A549 (cell line): ENCODE results near the gene OR10AD1. TPM values are rescaled to one million over a fixed set of nuclear protein-coding genes. Genes with fewer than 3 reads are reported as not detected.
"Not testable (repeated sequence)": the region's sequence is repeated elsewhere in the genome, so short reads cannot be mapped to it uniquely, and the experiment has no call there.

Source experiments
- ATAC-seq, 2 experiments: fragments of 200-7000 bp in 1 of 2; fragments of >200 bp in 1 of 2; cut with Nextera tagmentation in 1 of 2; cut with Tn5 transposase in 1 of 2; 3 replicates each; pipeline versions ENCODE4 v1.8.0 to v1.9.1; 2018 to 2020; ENCODE audit warnings: mild to moderate bottlenecking in 1 of 2, moderate library complexity in 1 of 2
- CTCF ChIA-PET: fragments of 300-600 bp; sonication (Branson Sonifier 250); formaldehyde crosslinking; extraction: SDS; loops from one replicate; lab custom pipeline; 2021; ENCODE audit warnings: antibody characterized with exemption, inconsistent platforms; lab: Yijun Ruan, JAX
- POLR2A ChIA-PET: fragments of 350-600 bp; formaldehyde crosslinking; extraction: SDS; loops from one replicate; lab custom pipeline; 2021; ENCODE audit warnings: antibody characterized with exemption, inconsistent platforms; lab: Yijun Ruan, JAX
- DNase-seq, 2 experiments: peaks; one replicate each; pipeline versions ENCODE4 v3.0.0 to v3.0.0-alpha.2; 2011 to 2016; ENCODE audit warnings: low read depth in 1 of 2, low spot score in 1 of 2
- FAIRE-seq: peaks from 2 replicates; lab custom pipeline; 2011; peaks lifted over from hg19 to GRCh38; lab: Jason Lieb, UNC
- H3K27ac ChIP-seq, 2 experiments: fragments of >200 bp; sonication (Bioruptor Twin); formaldehyde crosslinking; 3 replicates each; pipeline ENCODE4 v1.5.1; 2016 to 2017
- H3K4me1 ChIP-seq: fragments of >200 bp; sonication (Bioruptor Twin); formaldehyde crosslinking; 3 replicates; pipeline ENCODE4 v1.6.1; 2016
- H3K4me2 ChIP-seq: fragments of >200 bp; sonication (Bioruptor Twin); formaldehyde crosslinking; 3 replicates; pipeline ENCODE4 v1.6.1; 2016
- H3K4me3 ChIP-seq: fragments of >200 bp; sonication (Bioruptor Twin); formaldehyde crosslinking; 3 replicates; pipeline ENCODE4 v1.5.1; 2016
- H3K9me3 ChIP-seq: fragments of >200 bp; sonication (Bioruptor Twin); formaldehyde crosslinking; 3 replicates; pipeline ENCODE4 v1.6.1; 2016
- CBX2 ChIP-seq: fragments of 200-600 bp; sonication (generic); IDR thresholded peaks from 2 replicates; pipeline ENCODE4 v1.6.1; 2016; ENCODE audit warnings: low read depth, mild to moderate bottlenecking, borderline replicate concordance
- CHD2 ChIP-seq: fragments of 150-350 bp; IDR thresholded peaks from 2 replicates; pipeline ENCODE4 v1.6.1; 2014; ENCODE audit warnings: low read length; ENCODE audit not compliant: partially characterized antibody
- CHD4 ChIP-seq: fragments of 200-600 bp; sonication (generic); IDR thresholded peaks from 2 replicates; pipeline ENCODE4 v1.6.1; 2016; ENCODE audit warnings: antibody characterized with exemption, mild to moderate bottlenecking, borderline replicate concordance
- E2F6 ChIP-seq: IDR thresholded peaks from 2 replicates; pipeline ENCODE4 v1.6.1; 2012; ENCODE audit warnings: low read depth, borderline replicate concordance
- EHMT2 ChIP-seq: fragments of 200-600 bp; sonication (generic); IDR thresholded peaks from 2 replicates; pipeline ENCODE4 v1.6.1; 2016; ENCODE audit warnings: antibody characterized with exemption, low read depth, mild to moderate bottlenecking, moderate library complexity
- ELK1 ChIP-seq: fragments of 150-350 bp; IDR thresholded peaks from 2 replicates; pipeline ENCODE4 v1.6.1; 2014; ENCODE audit warnings: low read depth, mild to moderate bottlenecking, low read length
- FOXS1 ChIP-seq: fragments of 250-450 bp; sonication (Bioruptor Pico); IDR thresholded peaks from 2 replicates; pipeline ENCODE4 v1.5.0; 2020; ENCODE audit warnings: mild to moderate bottlenecking, moderate library complexity
- JUN ChIP-seq, 2 experiments: fragments of >200 bp; sonication (Bioruptor Twin); formaldehyde crosslinking; IDR thresholded peaks; 2 replicates in 1 of 2; 3 replicates in 1 of 2; pipeline ENCODE4 v1.6.1; 2016 to 2017
- MAZ ChIP-seq: fragments of 150-350 bp; IDR thresholded peaks from 2 replicates; pipeline ENCODE4 v1.6.1; 2014; ENCODE audit warnings: antibody characterized with exemption, low read depth, low read length, borderline replicate concordance
- MYC ChIP-seq: IDR thresholded peaks from 2 replicates; pipeline ENCODE4 v1.6.1; 2012; ENCODE audit warnings: mild to moderate bottlenecking, inconsistent platforms, low read length, improper control_type of control experiment, borderline replicate concordance
- NPAS2 ChIP-seq: fragments of 250-450 bp; sonication (Bioruptor Pico); IDR thresholded peaks from 2 replicates; pipeline ENCODE4 v1.8.0; 2022; ENCODE audit warnings: mild to moderate bottlenecking, moderate library complexity, borderline replicate concordance
- NR3C1 ChIP-seq: fragments of >200 bp; sonication (Bioruptor Twin); formaldehyde crosslinking; IDR thresholded peaks from 3 replicates; pipeline ENCODE4 v1.6.1; 2017
- PBX3 ChIP-seq: IDR thresholded peaks from 2 replicates; pipeline ENCODE4 v1.6.1; 2012
- POLR2A ChIP-seq: IDR thresholded peaks from 2 replicates; pipeline ENCODE4 v1.6.1; 2012; ENCODE audit warnings: mild to moderate bottlenecking, low read length
- POLR2AphosphoS2 ChIP-seq: conservative IDR thresholded peaks from 2 replicates; pipeline ENCODE4 v1.6.1; 2012; ENCODE audit warnings: low read length, improper control_type of control experiment, inconsistent platforms
- RCOR1 ChIP-seq: fragments of 150-350 bp; IDR thresholded peaks from 2 replicates; pipeline ENCODE4 v1.6.1; 2014; ENCODE audit warnings: antibody characterized with exemption, low read length, low read depth
- RFX5 ChIP-seq: fragments of 450-650 bp; IDR thresholded peaks from 2 replicates; pipeline ENCODE4 v1.7.1; 2014; ENCODE audit warnings: antibody characterized with exemption, mild to moderate bottlenecking, moderate library complexity
- ZNF302 ChIP-seq: fragments of 250-450 bp; sonication (Bioruptor Pico); IDR thresholded peaks from 2 replicates; pipeline ENCODE4 v1.9.0; 2021; ENCODE audit warnings: inconsistent platforms, mild to moderate bottlenecking, moderate library complexity
- WGBS: methylation state at CpG from one replicate; pipeline ENCODE4 v1.1.6; 2017; ENCODE audit errors: missing lambda C conversion rate; 5-methylcytosine and 5-hydroxymethylcytosine counted together
- polyA plus RNA-seq, 4 experiments: library from polyadenylated mRNA; depleted of rRNA in 3 of 4; stranded (reverse); fragments of >200 nt; fragmentation: RNase III in 1 of 4; extraction: RNeasy Plus Mini Kit Qiagen cat#74134 plus additional on column Dnase treatment in 1 of 4; gene quantifications; 2 replicates in 3 of 4; 3 replicates in 1 of 4; pipeline ENCODE4 v1.2.3, GENCODE V29; 2011 to 2017
- TF ChIP-seq, protein P1 (sequence below): IDR thresholded peaks from 2 replicates; pipeline ENCODE4 v1.6.1; 2012
- TF ChIP-seq, protein P2 (sequence below): fragments of >200 bp; sonication (Bioruptor Twin); formaldehyde crosslinking; IDR thresholded peaks from 3 replicates; pipeline ENCODE4 v1.6.1; 2016

Gene OR10AD1
- polyA plus RNA-seq, 2 of the 4 experiments (the other 2 are of a cell fraction) = not detected

- Histone ChIP-seq H3K4me1 (peaks cover 8% of the 10 kb centered on the region; the same call in 1 of the 3 replicates), H3K9me3 (no peaks in the 10 kb centered on the region), H3K4me2 (peak within 1 kb of the TSS; percentile 90), H3K27ac (peak within 1 kb of the TSS; percentile 78 to 87), H3K4me3 (peak within 1 kb of the TSS; percentile 82)
- CTCF ChIA-PET = interaction anchor here (0.6 to 2.5 kb wide), 18 partner anchors 8 to 472 kb away, joined by 3 to 11 read pairs (median 3); no protein-coding TSS in a partner anchor
- TF ChIP-seq E2F6 (no peak), JUN (IDR thresholded peaks at IDR 0.05) (peak in 1 of 2 experiments; percentile 64; a peak in 3 of 5 replicates), PBX3 (no peak), CHD2 (peak; percentile 58), POLR2A (peak; percentile 36; the same call in 1 of the 2 replicates), RCOR1 (no peak), RFX5 (no peak), CBX2 (no peak)
- TF ChIP-seq, protein P1, sequence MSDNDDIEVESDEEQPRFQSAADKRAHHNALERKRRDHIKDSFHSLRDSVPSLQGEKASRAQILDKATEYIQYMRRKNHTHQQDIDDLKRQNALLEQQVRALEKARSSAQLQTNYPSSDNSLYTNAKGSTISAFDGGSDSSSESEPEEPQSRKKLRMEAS = peak; percentile 70
- TF ChIP-seq, protein P2, sequence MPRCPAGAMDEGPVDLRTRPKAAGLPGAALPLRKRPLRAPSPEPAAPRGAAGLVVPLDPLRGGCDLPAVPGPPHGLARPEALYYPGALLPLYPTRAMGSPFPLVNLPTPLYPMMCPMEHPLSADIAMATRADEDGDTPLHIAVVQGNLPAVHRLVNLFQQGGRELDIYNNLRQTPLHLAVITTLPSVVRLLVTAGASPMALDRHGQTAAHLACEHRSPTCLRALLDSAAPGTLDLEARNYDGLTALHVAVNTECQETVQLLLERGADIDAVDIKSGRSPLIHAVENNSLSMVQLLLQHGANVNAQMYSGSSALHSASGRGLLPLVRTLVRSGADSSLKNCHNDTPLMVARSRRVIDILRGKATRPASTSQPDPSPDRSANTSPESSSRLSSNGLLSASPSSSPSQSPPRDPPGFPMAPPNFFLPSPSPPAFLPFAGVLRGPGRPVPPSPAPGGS = 0 out of 3 replicates have a peak, but pooled peaks have one; percentile 10
- POLR2A ChIA-PET = interaction anchor here (0.6 to 3.1 kb wide), 12 partner anchors 9 to 256 kb away, joined by 3 to 24 read pairs (median 4); partner anchors contain the start of genes PFKM, SENP1 and VDR
- FAIRE-seq (peak; percentile 84), DNase-seq (peak; percentile 92 to 99), ATAC-seq (peak; percentile 95 to 97)
- under 1% methylated on average over 46 of the region's 56 CpGs for WGBS
These were observed 45.8 kb downstream of the OR10AD1 start, which contains the start of gene ASB8 for GRCh38 chr12:48157018-48157888. Gene ASB8 (minus strand): TSS chr12:48157515. CDS start chr12:48153496, 4,019 bp downstream.

DNA sequence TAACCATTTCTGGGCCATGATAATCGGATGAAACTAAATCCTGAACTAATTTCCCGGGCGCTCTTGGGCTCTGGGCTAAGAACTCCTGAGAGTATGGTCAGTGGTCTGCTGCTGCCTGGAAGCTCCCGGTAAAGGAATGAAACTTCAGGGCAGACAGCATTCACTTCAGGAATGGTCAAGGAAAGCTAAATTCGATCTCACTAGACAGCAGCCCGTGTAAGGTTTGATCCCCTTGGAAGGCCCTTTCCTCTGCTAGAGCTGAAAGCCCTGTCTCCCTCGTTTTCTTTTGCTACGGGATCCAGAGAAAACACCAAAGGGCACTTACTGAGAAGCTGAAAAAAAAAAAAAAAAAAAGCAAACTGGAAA, 46.5 kb downstream of the OR10AD1 start:
- Histone ChIP-seq H3K4me1 (peaks cover 8% of the 10 kb centered on the region; the same call in 1 of the 3 replicates), H3K4me3 (peak overlapping the region; percentile 82), H3K9me3 (no peaks in the 10 kb centered on the region), H3K27ac (peak overlapping the region; percentile 78 to 87), H3K4me2 (peak overlapping the region; percentile 90)
- 24% methylated on average over 8 of the region's 8 CpGs for WGBS
- ATAC-seq (peak in 1 of 2 experiments; percentile 3; a peak in 3 of 6 replicates), DNase-seq (no peak), FAIRE-seq (no peak)
- ChIA-PET POLR2A (interaction anchor here (0.6 to 3.1 kb wide), 6 partner anchors 37 to 135 kb away, joined by 3 to 24 read pairs (median 7); partner anchors contain the start of genes PFKM and SENP1), CTCF (interaction anchor here (1.0 to 1.7 kb wide), 8 partner anchors 8 to 441 kb away, joined by 3 to 9 read pairs (median 3); no protein-coding TSS in a partner anchor)
- no peak for TF ChIP-seq MYC
- TF ChIP-seq POLR2AphosphoS2 = no peak
- no peak for TF ChIP-seq ZNF302 (CRISPR knock-in tag)
- TF ChIP-seq NR3C1 = no peak
- no peak for TF ChIP-seq CHD4
- no peak for TF ChIP-seq NPAS2 (CRISPR knock-in tag)
- no peak for TF ChIP-seq MAZ
- TF ChIP-seq FOXS1 (CRISPR knock-in tag) = no peak
- no peak for TF ChIP-seq EHMT2
- TF ChIP-seq ELK1 = no peak

DNA sequence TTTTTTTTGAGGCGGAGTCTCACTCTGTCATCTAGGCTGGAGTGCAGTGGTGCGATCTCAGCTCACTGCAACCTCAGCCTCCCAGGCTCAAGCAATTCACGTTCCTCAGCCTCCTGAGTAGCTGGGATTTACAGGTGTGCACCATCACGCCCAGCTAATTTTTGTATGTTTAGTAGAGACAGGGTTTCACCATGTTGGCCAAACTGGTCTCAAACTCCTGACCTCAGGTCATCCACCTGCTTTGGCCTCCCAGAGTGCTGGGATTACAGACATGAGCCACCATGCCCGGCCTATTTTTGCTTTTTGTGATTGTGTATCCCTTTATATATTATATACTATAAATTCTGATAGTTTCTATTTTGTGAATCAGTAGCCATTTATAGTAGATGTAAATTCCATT, 47.3 kb downstream of the OR10AD1 start:
- not testable (repeated sequence) for H3K4me1 ChIP-seq, H3K9me3 ChIP-seq, DNase-seq, H3K27ac ChIP-seq, ATAC-seq, H3K4me3 ChIP-seq, FAIRE-seq
- WGBS = 95% methylated on average over 5 of the region's 5 CpGs
- CTCF ChIA-PET = interaction anchor here (1.0 kb wide), 1 partner anchor 14 kb away, joined by 3 read pairs; no protein-coding TSS in a partner anchor
- POLR2A ChIA-PET = interaction anchor here (3.1 kb wide), 1 partner anchor 50 kb away, joined by 24 read pairs; the partner anchor contains the start of gene SENP1
- peak overlapping the region; percentile 90; the same call in 1 of the 3 replicates for H3K4me2 ChIP-seq
